K562 (cell line): ENCODE results near the gene CCDC194. TPM values are rescaled to one million over a fixed set of nuclear protein-coding genes. Genes with fewer than 3 reads are reported as not detected.

Source experiments
- CHD4 ChIP-seq: fragments of 200-600 bp; sonication (generic); IDR thresholded peaks from 3 replicates; pipeline ENCODE4 v1.6.1; 2012; ENCODE audit warnings: low read depth, mild to moderate bottlenecking, mixed read lengths, low read length, inconsistent platforms; ENCODE audit not compliant: insufficient read depth, insufficient replicate concordance, poor library complexity, severe bottlenecking
- ELF2 ChIP-seq: fragments of 250-450 bp; sonication (Bioruptor Pico); IDR thresholded peaks from 2 replicates; pipeline ENCODE4 v1.5.0; 2021; ENCODE audit warnings: mild to moderate bottlenecking
- FOXK1 ChIP-seq: sonication (generic); formaldehyde crosslinking; IDR thresholded peaks from 2 replicates; pipeline ENCODE4 v1.8.0; 2022; ENCODE audit warnings: missing genetic modification reagents, mild to moderate bottlenecking, borderline replicate concordance
- JUNB ChIP-seq: fragments of 450-650 bp; formaldehyde crosslinking; conservative IDR thresholded peaks from 2 replicates; pipeline ENCODE4 v1.4.0; 2020; ENCODE audit warnings: mild to moderate bottlenecking
- NCOA6 ChIP-seq: fragments of 450-650 bp; IDR thresholded peaks from 2 replicates; pipeline ENCODE4 v1.6.1; 2017; ENCODE audit warnings: mild to moderate bottlenecking
- POLR2H ChIP-seq: IDR thresholded peaks from 2 replicates; pipeline ENCODE4 v1.6.1; 2016; ENCODE audit warnings: missing genetic modification characterization, low read depth, mild to moderate bottlenecking, control low read depth, missing compliant biosample characterization, moderate library complexity
- RERE ChIP-seq: sonication (generic); formaldehyde crosslinking; IDR thresholded peaks from 2 replicates; pipeline ENCODE4 v1.8.0; 2023; ENCODE audit warnings: missing genetic modification reagents, mild to moderate bottlenecking, borderline replicate concordance
- TARDBP ChIP-seq: fragments of 450-650 bp; IDR thresholded peaks from 2 replicates; pipeline ENCODE4 v1.6.1; 2016
- YY1 ChIP-seq, 3 experiments: IDR thresholded peaks; 2 replicates each; pipeline ENCODE4 v1.6.1; 2011; ENCODE audit warnings: low read length in 2 of 3, mild to moderate bottlenecking in 2 of 3, moderate library complexity in 2 of 3, borderline replicate concordance in 1 of 3, control low read depth in 1 of 3, low read depth in 1 of 3; ENCODE audit not compliant: insufficient read depth in 3 of 3, insufficient replicate concordance in 2 of 3, control insufficient read depth in 1 of 3, insufficient read length in 1 of 3; ENCODE audit errors: extremely low read depth in 1 of 3
- ZBTB12 ChIP-seq: fragments of 250-450 bp; sonication (Bioruptor Pico); IDR thresholded peaks from 2 replicates; pipeline ENCODE4 v1.4.0; 2020
- ZNF175 ChIP-seq: fragments of 200-800 bp; sonication (Bioruptor generic); IDR thresholded peaks from 2 replicates; pipeline ENCODE4 v1.6.1; 2016; ENCODE audit warnings: low read depth, mild to moderate bottlenecking, missing genetic modification characterization, missing compliant biosample characterization
- ZNF280B ChIP-seq: fragments of 250-450 bp; sonication (Bioruptor Pico); IDR thresholded peaks from 2 replicates; pipeline ENCODE4 v1.5.1; 2021; ENCODE audit warnings: mild to moderate bottlenecking
- ZNF445 ChIP-seq: fragments of 250-450 bp; sonication (Bioruptor Pico); IDR thresholded peaks from 2 replicates; pipeline ENCODE4 v1.4.0; 2020; ENCODE audit warnings: low read depth, mild to moderate bottlenecking, moderate library complexity
- ZNF639 ChIP-seq, 2 experiments: fragments of 200-800 bp in 1 of 2; sonication (Bioruptor generic) in 1 of 2; sonication (generic) in 1 of 2; formaldehyde crosslinking in 1 of 2; IDR thresholded peaks in 1 of 2; conservative IDR thresholded peaks in 1 of 2; 2 replicates each; pipeline versions ENCODE4 v1.5.0 to v1.6.1; 2016 to 2020; ENCODE audit warnings: missing compliant biosample characterization in 1 of 2, missing genetic modification characterization in 1 of 2, missing genetic modification reagents in 1 of 2
- polyA plus RNA-seq, 8 experiments: library from polyadenylated mRNA; depleted of rRNA in 4 of 8; stranded (reverse) in 5 of 8; unstranded in 3 of 8; fragments of >200 nt; fragmentation: Nextera tagmentation in 2 of 8; fragmentation: Illumina TruSeq in 1 of 8; extraction: Ambion mirVana in 2 of 8; extraction: Trizol in 1 of 8; gene quantifications; 2 replicates each; pipeline versions ENCODE4 v1.2.1 to v1.2.3, GENCODE V29; 2011 to 2014; ENCODE audit warnings: inconsistent platforms in 1 of 8, missing spikeins in 1 of 8
- total RNA-seq, 7 experiments: library from RNA; depleted of rRNA in 6 of 7; stranded (reverse); fragments of >200 nt in 6 of 7; fragmentation: Illumina TruSeq in 2 of 7; extraction: Trizol in 2 of 7; gene quantifications; 2 replicates each; pipeline versions ENCODE4 v1.2.1 to v1.2.3, GENCODE V29; 2011 to 2021; ENCODE audit warnings: low replicate concordance in 1 of 7

Gene CCDC194
- total and polyA plus RNA-seq, 9 of the 15 experiments (the other 6 are each of a cell fraction or from before 2014, with no cell fraction given): 0.13 to 1.3 (median 0.39) TPM; not detected in 3

GRCh38 chr19:17405250-17406045, 11.5 kb upstream of the CCDC194 start, which contains the start of gene BST2 (continued):
- TF ChIP-seq ZBTB12 (CRISPR knock-in tag) (no peak), ELF2 (CRISPR knock-in tag) (no peak; the same call in 1 of the 2 replicates), ZNF639 (CRISPR knock-in tag; conservative IDR thresholded peaks at IDR 0.05 in 1 of 2, IDR thresholded peaks at IDR 0.05 in 1 of 2) (no peak; a peak in 1 of 4 replicates), ZNF280B (CRISPR knock-in tag) (no peak), NCOA6 (no peak), FOXK1 (CRISPR knock-in tag) (no peak), ZNF445 (CRISPR knock-in tag) (no peak), ZNF175 (CRISPR knock-in tag) (no peak; the same call in 1 of the 2 replicates), TARDBP (no peak), CHD4 (no peak), JUNB (no peak), RERE (no peak), POLR2H (tag) (0 out of 2 replicates have a peak, but pooled peaks have one; percentile 55), YY1 (IDR thresholded peaks at IDR 0.05; ENCODE audit: borderline replicate concordance in 1 of 3, control insufficient read depth in 1 of 3, extremely low read depth in 1 of 3, insufficient read depth in 3 of 3, insufficient read length in 1 of 3, insufficient replicate concordance in 2 of 3, low read depth in 1 of 3, low read length in 2 of 3) (peak in 2 of 3 experiments; percentile 24 to 31)
